CD4-positive, alpha-beta T cell treated with Interleukin-15 for 1 hour (primary cell): Measurements from ENCODE around the gene MMP2.

Experiments used
- DNase-seq: peaks from one replicate; pipeline ENCODE4 v3.0.0-alpha.2; 2020

The MMP2 gene

GRCh38 chr16:55469821-55470532, 9.0 kb upstream of the MMP2 start:
- no peak for DNase-seq

- DNase-seq = no peak
Measured at GRCh38 chr16:55470533-55471371, 8.2 kb upstream of the MMP2 start.

DNA sequence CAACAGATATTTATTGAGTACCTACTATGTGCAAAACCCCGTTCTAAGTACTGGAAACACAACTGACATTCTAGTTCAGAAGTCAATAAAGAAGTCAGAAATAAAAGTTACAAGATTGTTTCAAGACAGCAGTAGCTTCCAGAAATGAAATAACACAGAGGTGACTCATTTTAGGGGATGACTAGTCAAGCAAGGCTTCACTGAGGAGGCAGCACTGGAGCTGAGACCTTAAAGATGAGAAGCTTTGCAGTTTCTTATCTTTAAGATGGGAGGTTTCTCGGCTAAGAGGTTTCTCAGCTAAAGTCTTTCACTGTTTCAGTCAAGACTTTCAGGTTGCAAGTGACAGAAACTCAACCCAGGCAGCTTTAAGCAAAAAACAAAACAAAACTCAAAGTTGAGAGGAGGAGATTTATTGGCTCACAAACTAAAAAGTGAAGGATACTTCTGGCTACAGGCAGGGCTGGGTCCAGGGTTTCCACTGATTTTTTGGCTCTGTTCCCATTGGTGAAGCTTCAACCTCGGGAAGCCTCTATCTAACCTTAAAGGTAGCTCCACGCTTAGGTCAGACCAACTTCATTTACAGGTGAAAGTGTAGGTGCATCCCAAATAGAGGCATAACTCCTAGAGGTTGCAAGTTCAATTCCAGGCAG, 7.4 kb upstream of the MMP2 start:
- DNase-seq = no peak

DNA sequence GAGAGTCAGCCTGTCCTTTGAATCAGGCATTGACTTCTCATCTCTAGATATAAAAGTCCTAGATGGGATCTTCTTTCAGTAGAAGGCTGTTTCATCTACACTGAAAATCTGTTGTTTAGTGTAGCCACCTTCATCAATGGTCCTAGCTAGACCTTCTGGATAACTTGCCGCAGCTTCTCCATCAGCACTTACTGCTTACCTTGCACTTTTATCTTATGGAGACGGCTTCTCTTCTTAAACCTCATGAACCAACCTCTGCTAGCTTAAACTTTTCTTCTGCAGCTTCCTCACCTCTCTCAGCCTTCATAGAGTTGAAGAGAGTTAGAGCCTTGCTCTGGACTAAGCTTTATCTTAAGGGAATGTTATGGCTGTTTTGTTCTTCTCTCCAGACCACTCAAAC, 5.4 kb upstream of the MMP2 start:
- no peak for DNase-seq

- DNase-seq = no peak
Measured at GRCh38 chr16:55474821-55475220, 4.2 kb upstream of the MMP2 start.

- DNase-seq = no peak
Measured at GRCh38 chr16:55475919-55476318, 3.1 kb upstream of the MMP2 start.

DNA sequence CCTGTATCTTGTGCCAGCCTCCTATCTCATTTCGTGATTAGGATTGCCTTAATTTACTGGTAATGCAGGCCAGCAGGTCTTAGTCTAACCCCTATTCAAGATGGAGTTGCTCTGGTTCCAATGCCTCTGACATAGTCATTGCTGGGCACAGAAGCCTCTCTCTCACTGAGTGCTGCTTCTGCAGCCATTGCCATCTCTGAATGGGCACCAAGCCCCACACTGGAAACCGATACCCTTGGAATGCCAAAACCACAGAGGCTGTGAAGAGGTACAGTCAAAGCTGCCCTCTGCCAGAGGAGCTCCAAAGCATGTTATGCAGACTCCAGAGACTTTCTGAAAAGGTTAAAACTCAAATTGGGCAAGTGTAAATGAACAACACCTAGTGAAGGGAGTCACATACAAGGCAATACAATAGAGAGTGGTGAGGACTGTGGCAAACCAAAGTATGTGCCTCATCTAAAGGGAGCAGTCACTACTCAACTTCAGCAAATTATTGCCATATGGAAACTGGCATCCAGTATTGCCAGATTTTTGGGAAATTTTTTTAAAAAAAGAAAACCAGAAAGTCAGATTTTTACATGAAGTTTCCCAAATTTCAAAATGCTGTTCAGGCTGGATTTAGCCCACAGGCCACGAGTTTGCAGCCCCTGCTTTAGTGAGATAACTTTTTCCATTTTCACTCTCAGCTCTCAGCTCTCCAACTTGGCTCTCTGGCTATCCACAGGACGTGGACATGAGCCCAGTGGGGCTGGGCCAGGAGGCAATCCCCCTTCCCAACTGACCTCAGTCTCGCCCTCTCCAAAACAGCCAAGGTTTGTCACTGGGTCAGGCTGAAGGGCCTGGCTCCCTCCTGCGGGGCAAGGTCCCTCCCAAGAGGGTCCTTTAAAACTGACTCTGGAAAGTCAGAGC, 2.1 kb upstream of the MMP2 start:
- no peak for DNase-seq

DNA sequence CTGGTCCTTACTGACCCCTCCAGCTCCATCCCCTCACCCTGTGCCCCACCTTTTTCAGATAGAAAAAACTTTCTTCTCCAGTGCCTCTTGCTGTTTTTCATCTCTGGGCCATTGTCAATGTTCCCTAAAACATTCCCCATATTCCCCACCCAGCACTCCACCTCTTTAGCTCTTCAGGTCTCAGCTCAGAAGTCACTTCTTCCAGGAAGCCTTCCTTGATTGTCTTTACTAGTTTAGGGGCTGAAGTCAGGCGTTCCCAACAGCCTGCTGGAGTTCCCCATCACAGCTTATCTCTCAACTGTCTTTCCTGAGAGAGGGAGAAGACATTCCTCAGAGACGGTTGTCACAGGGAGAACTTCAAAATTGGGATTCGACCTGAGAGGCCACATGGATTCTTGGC, 1.3 kb upstream of the MMP2 start:
- DNase-seq = no peak

DNA sequence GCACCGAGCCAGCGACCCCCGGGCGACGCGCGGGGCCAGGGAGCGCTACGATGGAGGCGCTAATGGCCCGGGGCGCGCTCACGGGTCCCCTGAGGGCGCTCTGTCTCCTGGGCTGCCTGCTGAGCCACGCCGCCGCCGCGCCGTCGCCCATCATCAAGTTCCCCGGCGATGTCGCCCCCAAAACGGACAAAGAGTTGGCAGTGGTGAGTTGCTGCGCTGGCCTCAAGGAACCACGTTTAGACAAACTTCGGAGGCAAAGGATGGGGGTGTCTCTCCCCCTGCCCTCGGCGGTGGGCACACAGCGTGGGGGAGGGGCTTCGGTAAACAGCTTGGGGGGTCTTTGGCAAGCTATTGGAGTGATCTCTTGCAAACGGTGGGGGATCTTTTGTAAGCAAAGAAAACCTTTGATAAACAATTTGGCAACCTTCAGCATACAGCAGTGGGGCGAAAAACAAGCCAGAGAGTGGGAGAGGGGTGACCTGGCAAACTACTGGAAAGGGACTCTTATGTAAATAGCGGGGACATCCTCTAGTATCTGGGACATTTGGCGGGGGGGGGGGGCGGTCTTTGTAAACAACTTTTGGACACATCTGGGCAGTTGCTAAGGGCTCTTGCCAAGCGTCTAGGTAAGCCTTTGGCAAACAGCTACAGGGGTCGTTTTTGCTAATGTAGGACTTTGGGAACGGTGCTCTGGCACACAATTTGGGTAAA, 587 bp downstream of the MMP2 start:
- no peak for DNase-seq

- DNase-seq = no peak
Measured at GRCh38 chr16:55480228-55480655, 1.2 kb downstream of the MMP2 start.

GRCh38 chr16:55481023-55481422, 2.0 kb downstream of the MMP2 start:
- no peak for DNase-seq

- no peak for DNase-seq
Measured at GRCh38 chr16:55482056-55482455, 3.1 kb downstream of the MMP2 start.

GRCh38 chr16:55487048-55487803, 8.2 kb downstream of the MMP2 start:
- DNase-seq = no peak

GRCh38 chr16:55488306-55488705, 9.3 kb downstream of the MMP2 start:
- no peak for DNase-seq

DNA sequence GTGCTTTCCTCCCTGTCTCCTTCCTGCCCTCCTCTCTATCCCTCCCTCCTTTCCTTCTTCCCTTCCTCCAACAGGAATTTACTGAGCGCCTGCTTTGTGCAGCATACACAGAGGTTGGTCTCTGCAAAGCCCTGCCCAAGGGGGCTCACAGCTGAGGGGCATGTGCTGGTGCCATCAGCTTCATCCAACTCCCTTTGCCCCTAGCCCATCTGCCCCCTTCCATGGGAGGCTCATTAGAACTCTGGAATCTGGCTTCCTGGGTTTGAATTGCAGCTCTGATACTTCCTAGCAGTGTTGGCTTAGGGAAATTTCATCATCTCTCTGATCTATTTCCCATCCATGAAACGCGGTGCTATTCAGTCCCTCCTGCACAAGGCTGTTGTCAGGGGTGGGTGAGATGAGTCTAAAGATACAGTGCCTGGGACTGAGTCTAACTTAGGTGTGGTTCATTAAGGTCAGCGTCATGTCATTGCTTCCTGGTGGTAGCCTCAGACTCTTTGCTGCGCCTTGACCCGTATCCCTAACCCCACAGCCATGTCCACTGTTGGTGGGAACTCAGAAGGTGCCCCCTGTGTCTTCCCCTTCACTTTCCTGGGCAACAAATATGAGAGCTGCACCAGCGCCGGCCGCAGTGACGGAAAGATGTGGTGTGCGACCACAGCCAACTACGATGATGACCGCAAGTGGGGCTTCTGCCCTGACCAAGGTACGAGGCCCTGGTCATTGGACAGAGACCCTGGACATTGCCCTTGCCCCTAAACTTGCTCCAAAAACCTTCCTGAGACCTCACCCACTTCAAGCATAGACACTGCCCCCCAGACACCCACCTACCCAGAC, 10.3 kb downstream of the MMP2 start:
- no peak for DNase-seq

DNA sequence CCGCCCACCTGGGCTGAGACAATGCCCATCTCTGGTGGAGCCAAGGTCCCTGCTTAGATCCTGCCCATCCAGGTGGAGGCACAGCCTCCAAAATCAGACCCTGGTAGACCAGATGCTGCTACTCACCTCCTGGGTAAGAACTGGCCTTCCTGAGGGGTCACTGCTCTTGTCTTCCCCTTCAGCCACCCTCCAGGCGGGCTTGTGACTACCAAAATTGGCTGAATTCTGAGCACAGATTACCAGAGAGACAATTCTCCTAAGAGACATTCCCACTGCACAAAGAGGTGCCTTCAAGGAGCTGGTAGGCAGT, 10.9 kb downstream of the MMP2 start:
- no peak for DNase-seq

DNA sequence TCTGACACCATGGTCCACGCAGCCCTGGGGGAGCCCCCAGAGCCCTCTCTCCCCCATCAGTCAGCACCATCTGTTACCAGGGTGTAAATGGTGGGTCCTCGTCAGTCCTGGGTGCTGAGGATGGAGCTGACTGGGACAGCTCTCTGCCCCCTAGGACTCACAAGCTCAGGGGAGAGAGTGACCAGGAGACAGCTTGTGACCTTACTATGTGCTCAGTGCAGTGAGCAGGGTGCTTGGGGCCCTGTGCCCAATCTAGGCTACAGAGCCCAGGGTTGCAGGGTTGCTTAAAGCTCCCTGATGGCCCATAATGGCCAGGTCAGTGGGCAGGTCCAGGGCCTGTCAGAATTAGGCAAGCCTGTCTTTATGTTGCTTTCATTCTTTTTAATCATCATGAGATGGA, 11.3 kb downstream of the MMP2 start:
- no peak for DNase-seq

DNA sequence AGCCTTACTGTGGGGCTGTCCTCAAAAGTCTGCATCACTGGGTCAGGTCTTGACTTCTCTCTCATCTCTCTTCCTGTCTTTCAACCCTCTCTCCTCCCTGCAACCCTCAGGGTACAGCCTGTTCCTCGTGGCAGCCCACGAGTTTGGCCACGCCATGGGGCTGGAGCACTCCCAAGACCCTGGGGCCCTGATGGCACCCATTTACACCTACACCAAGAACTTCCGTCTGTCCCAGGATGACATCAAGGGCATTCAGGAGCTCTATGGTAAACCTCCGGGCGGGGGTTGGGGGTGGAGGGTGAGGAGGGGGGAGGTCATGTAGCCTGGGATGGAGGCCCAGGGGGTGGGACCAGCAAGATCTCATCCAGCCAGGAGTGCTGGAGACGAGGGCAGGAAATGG, 12.7 kb downstream of the MMP2 start:
- DNase-seq = no peak

DNA sequence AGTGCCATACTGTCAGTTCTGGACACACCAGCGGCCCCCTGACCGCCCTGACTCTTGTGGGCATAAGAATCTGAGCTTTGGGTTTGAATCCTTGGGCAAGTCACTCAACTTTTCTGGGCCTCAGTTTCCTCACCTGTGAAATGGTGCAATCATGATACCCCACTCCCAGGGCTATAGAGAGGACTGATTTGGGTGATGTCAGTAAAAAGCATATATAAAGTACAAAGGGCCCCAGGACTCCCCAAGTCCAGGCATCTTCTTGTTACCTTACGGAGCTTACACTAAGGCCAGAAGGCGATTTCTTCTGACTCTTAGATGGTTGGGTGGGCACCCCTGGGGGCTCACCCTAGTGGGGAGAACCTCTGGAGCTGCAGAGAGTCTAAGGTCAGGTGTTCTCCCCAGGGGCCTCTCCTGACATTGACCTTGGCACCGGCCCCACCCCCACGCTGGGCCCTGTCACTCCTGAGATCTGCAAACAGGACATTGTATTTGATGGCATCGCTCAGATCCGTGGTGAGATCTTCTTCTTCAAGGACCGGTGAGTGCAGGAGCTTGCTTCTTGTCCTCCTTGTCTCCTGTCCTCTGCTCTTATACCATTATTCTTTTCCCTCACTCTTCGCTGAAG, 13.9 kb downstream of the MMP2 start:
- DNase-seq = no peak

DNA sequence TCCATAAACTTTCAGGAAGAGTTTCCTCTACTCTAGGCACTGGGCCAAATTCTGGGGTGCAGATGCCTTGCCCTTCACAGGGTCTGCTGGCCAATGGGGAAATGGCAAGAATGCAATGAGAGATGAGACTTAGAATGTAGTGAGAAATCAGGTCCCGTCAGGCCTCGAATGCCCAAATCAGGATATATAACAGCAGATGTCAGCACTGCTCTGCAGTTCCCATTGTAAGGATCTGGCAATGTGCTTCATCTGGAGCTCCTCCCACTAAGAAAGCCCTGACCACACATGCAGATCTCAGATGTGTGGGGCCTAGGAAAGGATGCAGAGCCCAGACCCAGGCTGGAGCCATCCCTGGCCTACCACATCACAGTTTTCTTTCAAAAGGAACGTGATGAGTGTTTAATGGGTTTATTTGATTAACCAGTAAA, 16.0 kb downstream of the MMP2 start:
- no peak for DNase-seq
